HepG2 (cell line): ENCODE measurements around the gene HOXA13. TPM values are rescaled to one million over a fixed set of nuclear protein-coding genes. Genes with fewer than 3 reads are reported as not detected.
A peak's percentile ranks its signal among the peaks of the same experiment; 100 is the strongest.

ENCODE experiments used
- ARNT2 ChIP-seq: sonication (generic); formaldehyde crosslinking; IDR thresholded peaks from 2 replicates; pipeline ENCODE4 v1.8.0; 2022; ENCODE audit warnings: mild to moderate bottlenecking, low read depth, missing genetic modification reagents, moderate library complexity
- GLMP ChIP-seq: sonication (generic); formaldehyde crosslinking; IDR thresholded peaks from 2 replicates; pipeline ENCODE4 v1.9.0; 2021; ENCODE audit warnings: missing genetic modification reagents, mild to moderate bottlenecking, borderline replicate concordance
- HDAC2 ChIP-seq: sonication (generic); formaldehyde crosslinking; IDR thresholded peaks from 2 replicates; pipeline ENCODE4 v1.4.0; 2020; ENCODE audit warnings: missing genetic modification reagents
- HNRNPUL1 ChIP-seq: fragments of 200-400 bp; formaldehyde crosslinking; IDR thresholded peaks from 2 replicates; pipeline ENCODE4 v1.6.1; 2017; ENCODE audit warnings: low read depth, mild to moderate bottlenecking, low read length, moderate library complexity
- KDM4B ChIP-seq: sonication (generic); formaldehyde crosslinking; IDR thresholded peaks from 2 replicates; pipeline ENCODE4 v1.4.0; 2020; ENCODE audit warnings: missing genetic modification reagents
- KLF9 ChIP-seq: IDR thresholded peaks from 2 replicates; pipeline ENCODE4 v1.6.1; 2016; ENCODE audit warnings: low read depth
- NONO ChIP-seq, 2 experiments: fragments of 450-650 bp in 1 of 2; sonication (generic) in 1 of 2; formaldehyde crosslinking in 1 of 2; IDR thresholded peaks in 1 of 2; conservative IDR thresholded peaks in 1 of 2; 2 replicates each; pipeline versions ENCODE4 v1.6.1 to v1.8.0; 2017 to 2022; ENCODE audit warnings: mild to moderate bottlenecking in 1 of 2, missing genetic modification reagents in 1 of 2, moderate library complexity in 1 of 2
- POLR2AphosphoS5 ChIP-seq: IDR thresholded peaks from 2 replicates; pipeline ENCODE4 v1.6.1; 2012; ENCODE audit warnings: low read depth, low read length
- SIX1 ChIP-seq: sonication (generic); formaldehyde crosslinking; IDR thresholded peaks from 2 replicates; pipeline ENCODE4 v1.4.0; 2020; ENCODE audit warnings: missing genetic modification reagents, borderline replicate concordance
- SMYD3 ChIP-seq: sonication (generic); formaldehyde crosslinking; IDR thresholded peaks from 2 replicates; pipeline ENCODE4 v1.8.1; 2023; ENCODE audit warnings: mild to moderate bottlenecking, missing genetic modification reagents
- SP140L ChIP-seq: sonication (generic); formaldehyde crosslinking; IDR thresholded peaks from 2 replicates; pipeline ENCODE4 v1.4.0; 2020; ENCODE audit warnings: missing genetic modification reagents, borderline replicate concordance
- TARDBP ChIP-seq: sonication (generic); formaldehyde crosslinking; IDR thresholded peaks from 2 replicates; pipeline ENCODE4 v1.8.0; 2022; ENCODE audit warnings: mild to moderate bottlenecking, missing genetic modification reagents
- TCF12 ChIP-seq, 2 experiments: fragments of 450-650 bp in 1 of 2; sonication (generic) in 1 of 2; formaldehyde crosslinking in 1 of 2; IDR thresholded peaks; 2 replicates each; pipeline versions ENCODE4 v1.6.1 to v1.8.0; 2017 to 2022; ENCODE audit warnings: antibody characterized with exemption in 1 of 2, mild to moderate bottlenecking in 1 of 2, missing genetic modification reagents in 1 of 2, moderate library complexity in 1 of 2
- U2AF2 ChIP-seq: fragments of 200-400 bp; formaldehyde crosslinking; IDR thresholded peaks from 2 replicates; pipeline ENCODE4 v1.6.1; 2017; ENCODE audit warnings: low read depth, mild to moderate bottlenecking, low read length
- ZBTB44 ChIP-seq: sonication (generic); formaldehyde crosslinking; IDR thresholded peaks from 2 replicates; pipeline ENCODE4 v1.4.0; 2020; ENCODE audit warnings: missing genetic modification reagents
- ZNF296 ChIP-seq: sonication (generic); formaldehyde crosslinking; conservative IDR thresholded peaks from 2 replicates; pipeline ENCODE4 v1.5.0; 2020; ENCODE audit warnings: mild to moderate bottlenecking, missing genetic modification reagents
- ZNF547 ChIP-seq: sonication (generic); formaldehyde crosslinking; IDR thresholded peaks from 2 replicates; pipeline ENCODE4 v1.5.1; 2020; ENCODE audit warnings: mild to moderate bottlenecking, missing genetic modification reagents
- ZNF768 ChIP-seq: sonication (generic); formaldehyde crosslinking; IDR thresholded peaks from 2 replicates; pipeline ENCODE4 v1.4.0; 2020; ENCODE audit warnings: missing genetic modification reagents
- polyA plus RNA-seq, 8 experiments: library from polyadenylated mRNA; depleted of rRNA in 3 of 8; stranded (reverse) in 7 of 8; unstranded in 1 of 8; fragments of >200 nt; fragmentation: Illumina TruSeq in 4 of 8; extraction: Trizol in 4 of 8; gene quantifications; 2 replicates each; pipeline versions ENCODE4 v1.2.1 to v1.2.3, GENCODE V29; 2011 to 2016; ENCODE audit warnings: low read depth in 4 of 8, missing spikeins in 1 of 8, mixed read lengths in 1 of 8; ENCODE audit not compliant: insufficient read depth in 1 of 8
- total RNA-seq, 5 experiments: library from RNA; depleted of rRNA; stranded (reverse); fragments of >200 nt; fragmentation: Illumina TruSeq; extraction: Trizol; gene quantifications; 2 replicates each; pipeline ENCODE4 v1.2.3, GENCODE V29; 2016; ENCODE audit warnings: low read depth in 1 of 5
- TF ChIP-seq, protein P1 (sequence below): sonication (generic); formaldehyde crosslinking; IDR thresholded peaks from 2 replicates; pipeline ENCODE4 v1.8.1; 2022; ENCODE audit warnings: low read depth, mild to moderate bottlenecking, missing genetic modification reagents
- TF ChIP-seq, protein P2 (sequence below): sonication (generic); formaldehyde crosslinking; IDR thresholded peaks from 2 replicates; pipeline ENCODE4 v1.4.0; 2020; ENCODE audit warnings: missing genetic modification reagents; ENCODE audit errors: not compliant biosample characterization
- TF ChIP-seq, protein P3 (sequence below): sonication (generic); formaldehyde crosslinking; IDR thresholded peaks from 2 replicates; pipeline ENCODE4 v1.8.1; 2023; ENCODE audit warnings: mild to moderate bottlenecking, inconsistent platforms, moderate library complexity, missing genetic modification reagents, borderline replicate concordance

HOXA13 gene
- total and polyA plus RNA-seq, 2 of the 13 experiments (the other 11 are each of a cell fraction or from before 2014, with no cell fraction given): 0.01 to 0.04 TPM

DNA sequence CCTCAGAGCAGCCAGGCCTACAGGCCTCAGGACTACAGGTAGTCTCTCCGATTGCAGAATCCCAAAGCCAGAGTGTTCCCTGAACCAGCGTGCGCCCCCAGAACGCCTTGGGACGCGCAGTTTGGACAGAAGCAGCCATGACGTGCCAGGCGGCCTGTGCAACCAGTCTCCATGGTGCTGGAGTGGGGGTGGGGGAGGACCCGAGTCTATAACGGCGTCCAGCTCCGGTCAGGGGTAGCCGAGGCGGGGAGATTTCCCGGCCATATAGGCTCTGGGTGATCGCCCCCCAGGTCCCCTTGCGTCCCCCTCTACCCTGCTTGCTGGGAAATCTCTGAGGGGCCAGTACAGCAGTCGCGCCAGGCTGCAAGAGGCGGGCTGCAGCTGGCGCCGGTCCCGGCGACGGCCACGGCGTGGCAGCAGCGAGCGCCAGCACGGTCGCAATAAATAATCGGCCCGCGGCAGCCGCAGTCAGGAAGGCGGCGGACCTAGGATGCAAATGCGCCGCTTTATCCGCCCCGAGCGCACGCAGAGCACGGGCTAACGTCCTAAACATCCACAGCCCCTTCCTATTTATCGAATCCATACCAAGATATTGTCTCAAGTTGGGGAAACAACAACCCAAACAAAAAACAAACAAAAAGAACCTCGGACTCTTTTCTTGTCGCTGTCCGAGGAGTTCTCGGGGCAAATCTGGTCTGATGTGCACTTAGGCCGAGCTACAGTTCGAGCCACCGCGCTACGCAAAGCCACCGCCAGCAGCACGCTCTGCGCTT, 49.1 kb downstream of the HOXA13 start (continued):
- TF ChIP-seq POLR2AphosphoS5 (0 out of 2 replicates have a peak, but pooled peaks have one; percentile 16), ZNF296 (peak; percentile 83; the same call in 1 of the 2 replicates), SIX1 (CRISPR knock-in tag) (no peak), SP140L (CRISPR knock-in tag) (no peak), HNRNPUL1 (no peak), TCF12 (IDR thresholded peaks at IDR 0.05) (no peak), TCF12 (CRISPR knock-in tag; IDR thresholded peaks at IDR 0.05) (no peak), ZBTB44 (CRISPR knock-in tag) (no peak), TARDBP (CRISPR knock-in tag) (peak; percentile 40; the same call in 1 of the 2 replicates), ZNF547 (CRISPR knock-in tag) (no peak; the same call in 1 of the 2 replicates), GLMP (CRISPR knock-in tag) (no peak), ARNT2 (peak; percentile 72; the same call in 1 of the 2 replicates), SMYD3 (CRISPR knock-in tag) (no peak), HDAC2 (CRISPR knock-in tag) (0 out of 2 replicates have a peak, but pooled peaks have one; percentile 31), ZNF768 (CRISPR knock-in tag) (peak; percentile 23; the same call in 1 of the 2 replicates), U2AF2 (no peak), NONO (IDR thresholded peaks at IDR 0.05) (no peak), NONO (CRISPR knock-in tag; conservative IDR thresholded peaks at IDR 0.05) (peak; percentile 70), KDM4B (CRISPR knock-in tag) (no peak), KLF9 (CRISPR knock-in tag) (no peak)
- TF ChIP-seq, protein P1, sequence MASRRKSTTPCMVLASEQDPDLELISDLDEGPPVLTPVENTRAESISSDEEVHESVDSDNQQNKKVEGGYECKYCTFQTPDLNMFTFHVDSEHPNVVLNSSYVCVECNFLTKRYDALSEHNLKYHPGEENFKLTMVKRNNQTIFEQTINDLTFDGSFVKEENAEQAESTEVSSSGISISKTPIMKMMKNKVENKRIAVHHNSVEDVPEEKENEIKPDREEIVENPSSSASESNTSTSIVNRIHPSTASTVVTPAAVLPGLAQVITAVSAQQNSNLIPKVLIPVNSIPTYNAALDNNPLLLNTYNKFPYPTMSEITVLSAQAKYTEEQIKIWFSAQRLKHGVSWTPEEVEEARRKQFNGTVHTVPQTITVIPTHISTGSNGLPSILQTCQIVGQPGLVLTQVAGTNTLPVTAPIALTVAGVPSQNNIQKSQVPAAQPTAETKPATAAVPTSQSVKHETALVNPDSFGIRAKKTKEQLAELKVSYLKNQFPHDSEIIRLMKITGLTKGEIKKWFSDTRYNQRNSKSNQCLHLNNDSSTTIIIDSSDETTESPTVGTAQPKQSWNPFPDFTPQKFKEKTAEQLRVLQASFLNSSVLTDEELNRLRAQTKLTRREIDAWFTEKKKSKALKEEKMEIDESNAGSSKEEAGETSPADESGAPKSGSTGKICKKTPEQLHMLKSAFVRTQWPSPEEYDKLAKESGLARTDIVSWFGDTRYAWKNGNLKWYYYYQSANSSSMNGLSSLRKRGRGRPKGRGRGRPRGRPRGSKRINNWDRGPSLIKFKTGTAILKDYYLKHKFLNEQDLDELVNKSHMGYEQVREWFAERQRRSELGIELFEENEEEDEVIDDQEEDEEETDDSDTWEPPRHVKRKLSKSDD (CRISPR knock-in tag): peak; percentile 83
- TF ChIP-seq, protein P2, sequence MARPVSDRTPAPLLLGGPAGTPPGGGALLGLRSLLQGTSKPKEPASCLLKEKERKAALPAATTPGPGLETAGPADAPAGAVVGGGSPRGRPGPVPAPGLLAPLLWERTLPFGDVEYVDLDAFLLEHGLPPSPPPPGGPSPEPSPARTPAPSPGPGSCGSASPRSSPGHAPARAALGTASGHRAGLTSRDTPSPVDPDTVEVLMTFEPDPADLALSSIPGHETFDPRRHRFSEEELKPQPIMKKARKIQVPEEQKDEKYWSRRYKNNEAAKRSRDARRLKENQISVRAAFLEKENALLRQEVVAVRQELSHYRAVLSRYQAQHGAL (CRISPR knock-in tag): no peak
- TF ChIP-seq, protein P3, sequence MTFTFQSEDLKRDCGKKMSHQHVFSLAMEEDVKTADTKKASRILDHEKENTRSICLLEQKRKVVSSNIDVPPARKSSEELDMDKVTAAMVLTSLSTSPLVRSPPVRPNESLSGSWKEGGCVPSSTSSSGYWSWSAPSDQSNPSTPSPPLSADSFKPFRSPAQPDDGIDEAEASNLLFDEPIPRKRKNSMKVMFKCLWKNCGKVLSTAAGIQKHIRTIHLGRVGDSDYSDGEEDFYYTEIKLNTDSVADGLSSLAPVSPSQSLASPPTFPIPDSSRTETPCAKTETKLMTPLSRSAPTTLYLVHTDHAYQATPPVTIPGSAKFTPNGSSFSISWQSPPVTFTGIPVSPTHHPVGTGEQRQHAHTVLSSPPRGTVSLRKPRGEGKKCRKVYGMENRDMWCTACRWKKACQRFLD (CRISPR knock-in tag): peak; percentile 61; the same call in 1 of the 2 replicates
